A549 (cell line): ENCODE results near the gene HLF. TPM values are rescaled to one million over a fixed set of nuclear protein-coding genes. Genes with fewer than 3 reads are reported as not detected.

ENCODE experiments used
- ATAC-seq, 2 experiments: fragments of 200-7000 bp in 1 of 2; fragments of >200 bp in 1 of 2; cut with Nextera tagmentation in 1 of 2; cut with Tn5 transposase in 1 of 2; 3 replicates each; pipeline versions ENCODE4 v1.8.0 to v1.9.1; 2018 to 2020; ENCODE audit warnings: mild to moderate bottlenecking in 1 of 2, moderate library complexity in 1 of 2
- CTCF ChIA-PET: fragments of 300-600 bp; sonication (Branson Sonifier 250); formaldehyde crosslinking; extraction: SDS; loops from one replicate; lab custom pipeline; 2021; ENCODE audit warnings: antibody characterized with exemption, inconsistent platforms; lab: Yijun Ruan, JAX
- POLR2A ChIA-PET: fragments of 350-600 bp; formaldehyde crosslinking; extraction: SDS; loops from one replicate; lab custom pipeline; 2021; ENCODE audit warnings: antibody characterized with exemption, inconsistent platforms; lab: Yijun Ruan, JAX
- DNase-seq, 2 experiments: peaks; one replicate each; pipeline versions ENCODE4 v3.0.0 to v3.0.0-alpha.2; 2011 to 2016; ENCODE audit warnings: low read depth in 1 of 2, low spot score in 1 of 2
- FAIRE-seq: peaks from 2 replicates; lab custom pipeline; 2011; peaks lifted over from hg19 to GRCh38; lab: Jason Lieb, UNC
- H3K27ac ChIP-seq, 2 experiments: fragments of >200 bp; sonication (Bioruptor Twin); formaldehyde crosslinking; 3 replicates each; pipeline ENCODE4 v1.5.1; 2016 to 2017
- H3K4me1 ChIP-seq: fragments of >200 bp; sonication (Bioruptor Twin); formaldehyde crosslinking; 3 replicates; pipeline ENCODE4 v1.6.1; 2016
- H3K4me2 ChIP-seq: fragments of >200 bp; sonication (Bioruptor Twin); formaldehyde crosslinking; 3 replicates; pipeline ENCODE4 v1.6.1; 2016
- H3K4me3 ChIP-seq: fragments of >200 bp; sonication (Bioruptor Twin); formaldehyde crosslinking; 3 replicates; pipeline ENCODE4 v1.5.1; 2016
- H3K9me3 ChIP-seq: fragments of >200 bp; sonication (Bioruptor Twin); formaldehyde crosslinking; 3 replicates; pipeline ENCODE4 v1.6.1; 2016
- BCL3 ChIP-seq: fragments of >200 bp; sonication (Bioruptor Twin); formaldehyde crosslinking; IDR thresholded peaks from 3 replicates; pipeline ENCODE4 v1.6.1; 2016
- CEBPB ChIP-seq, 2 experiments: fragments of >200 bp in 1 of 2; sonication (Bioruptor Twin) in 1 of 2; formaldehyde crosslinking in 1 of 2; IDR thresholded peaks; 2 replicates each; pipeline ENCODE4 v1.6.1; 2012 to 2016
- CTCF ChIP-seq: fragments of >200 bp; sonication (Bioruptor Twin); formaldehyde crosslinking; IDR thresholded peaks from 3 replicates; pipeline ENCODE4 v1.5.1; 2016
- EHF ChIP-seq: fragments of 250-450 bp; sonication (Bioruptor Pico); IDR thresholded peaks from 2 replicates; pipeline ENCODE4 v1.5.0; 2020; ENCODE audit warnings: mild to moderate bottlenecking
- FOXS1 ChIP-seq: fragments of 250-450 bp; sonication (Bioruptor Pico); IDR thresholded peaks from 2 replicates; pipeline ENCODE4 v1.5.0; 2020; ENCODE audit warnings: mild to moderate bottlenecking, moderate library complexity
- GATA3 ChIP-seq: IDR thresholded peaks from 2 replicates; pipeline ENCODE4 v1.6.1; 2012; ENCODE audit warnings: borderline replicate concordance
- HOXB13 ChIP-seq: fragments of 250-450 bp; sonication (Bioruptor Pico); IDR thresholded peaks from 2 replicates; pipeline ENCODE4 v1.5.0; 2020; ENCODE audit warnings: low read depth, mild to moderate bottlenecking, moderate library complexity
- KDM5A ChIP-seq: fragments of 200-600 bp; sonication (generic); IDR thresholded peaks from 2 replicates; pipeline ENCODE4 v1.6.1; 2016; ENCODE audit warnings: antibody characterized with exemption, mild to moderate bottlenecking
- MAZ ChIP-seq: fragments of 150-350 bp; IDR thresholded peaks from 2 replicates; pipeline ENCODE4 v1.6.1; 2014; ENCODE audit warnings: antibody characterized with exemption, low read depth, low read length, borderline replicate concordance
- NR3C1 ChIP-seq: fragments of >200 bp; sonication (Bioruptor Twin); formaldehyde crosslinking; IDR thresholded peaks from 3 replicates; pipeline ENCODE4 v1.6.1; 2017
- PHF8 ChIP-seq: fragments of 200-600 bp; sonication (generic); IDR thresholded peaks from 2 replicates; pipeline ENCODE4 v1.6.1; 2016; ENCODE audit warnings: low read depth, mild to moderate bottlenecking, antibody characterized with exemption, moderate library complexity, borderline replicate concordance
- RAD21 ChIP-seq, 2 experiments: fragments of >200 bp in 1 of 2; sonication (Bioruptor Twin) in 1 of 2; formaldehyde crosslinking in 1 of 2; IDR thresholded peaks in 1 of 2; conservative IDR thresholded peaks in 1 of 2; 2 replicates in 1 of 2; 3 replicates in 1 of 2; pipeline ENCODE4 v1.6.1; 2012 to 2018; ENCODE audit warnings: inconsistent platforms in 1 of 2
- RARB ChIP-seq: fragments of 250-450 bp; sonication (Bioruptor Pico); IDR thresholded peaks from 2 replicates; pipeline ENCODE4 v1.8.0; 2021; ENCODE audit warnings: mild to moderate bottlenecking, moderate library complexity
- SMC3 ChIP-seq: fragments of >200 bp; sonication (Bioruptor Twin); formaldehyde crosslinking; IDR thresholded peaks from 3 replicates; pipeline ENCODE4 v1.6.1; 2018; ENCODE audit warnings: inconsistent platforms
- SREBF2 ChIP-seq: fragments of 450-650 bp; IDR thresholded peaks from 2 replicates; pipeline ENCODE4 v1.6.1; 2014; ENCODE audit warnings: mild to moderate bottlenecking, moderate library complexity
- ZC3H11A ChIP-seq: fragments of 450-650 bp; IDR thresholded peaks from 2 replicates; pipeline ENCODE4 v1.6.1; 2014; ENCODE audit warnings: antibody characterized with exemption, mild to moderate bottlenecking
- ZFP36 ChIP-seq: fragments of 450-650 bp; IDR thresholded peaks from 2 replicates; pipeline ENCODE4 v1.6.1; 2014; ENCODE audit warnings: borderline replicate concordance; ENCODE audit not compliant: partially characterized antibody
- ZNF302 ChIP-seq: fragments of 250-450 bp; sonication (Bioruptor Pico); IDR thresholded peaks from 2 replicates; pipeline ENCODE4 v1.9.0; 2021; ENCODE audit warnings: inconsistent platforms, mild to moderate bottlenecking, moderate library complexity
- ZSCAN20 ChIP-seq: fragments of 250-450 bp; sonication (Bioruptor Pico); IDR thresholded peaks from 2 replicates; pipeline ENCODE4 v1.8.0; 2022; ENCODE audit warnings: mild to moderate bottlenecking, moderate library complexity
- WGBS: methylation state at CpG from one replicate; pipeline ENCODE4 v1.1.6; 2017; ENCODE audit errors: missing lambda C conversion rate; 5-methylcytosine and 5-hydroxymethylcytosine counted together
- polyA plus RNA-seq, 4 experiments: library from polyadenylated mRNA; depleted of rRNA in 3 of 4; stranded (reverse); fragments of >200 nt; fragmentation: RNase III in 1 of 4; extraction: RNeasy Plus Mini Kit Qiagen cat#74134 plus additional on column Dnase treatment in 1 of 4; gene quantifications; 2 replicates in 3 of 4; 3 replicates in 1 of 4; pipeline ENCODE4 v1.2.3, GENCODE V29; 2011 to 2017
- TF ChIP-seq, protein P1 (sequence below): IDR thresholded peaks from 2 replicates; pipeline ENCODE4 v1.6.1; 2012
- TF ChIP-seq, protein P2 (sequence below): fragments of 200-600 bp; sonication (generic); IDR thresholded peaks from 2 replicates; pipeline ENCODE4 v1.6.1; 2016; ENCODE audit warnings: antibody characterized with exemption, mild to moderate bottlenecking, moderate library complexity
- TF ChIP-seq, protein P3 (sequence below): fragments of 250-450 bp; sonication (Bioruptor Pico); IDR thresholded peaks from 2 replicates; pipeline ENCODE4 v1.5.0; 2021; ENCODE audit warnings: mild to moderate bottlenecking, moderate library complexity, borderline replicate concordance

HLF gene
- polyA plus RNA-seq, 2 of the 4 experiments (the other 2 are of a cell fraction) = 0.35 to 1.0 TPM

- WGBS = 58% methylated on average over 10 of the region's 10 CpGs
- POLR2A ChIA-PET = no interaction called here
- Histone ChIP-seq H3K4me1 (0 out of 3 replicates have a peak, but pooled peaks cover 3% of the 10 kb centered on the region), H3K27ac (peak overlapping the region in 1 of 2 experiments; percentile 11; a peak in 3 of 6 replicates), H3K4me3 (no peak overlapping the region), H3K4me2 (no peak overlapping the region), H3K9me3 (no peaks in the 10 kb centered on the region)
- peak; percentile 90 for FAIRE-seq
- peak; percentile 68 to 90 for DNase-seq
- CTCF ChIA-PET = interaction anchor here (0.6 to 5.7 kb wide), 36 partner anchors 7 to 1831 kb away, joined by 3 to 47 read pairs (median 4); partner anchors contain the start of gene HLF
- peak; percentile 86 to 91 for TF ChIP-seq RAD21 (conservative IDR thresholded peaks at IDR 0.05 in 1 of 2, IDR thresholded peaks at IDR 0.05 in 1 of 2)
- TF ChIP-seq ZC3H11A = no peak
- no peak for TF ChIP-seq ZNF302 (CRISPR knock-in tag)
- peak; percentile 95 for TF ChIP-seq SMC3
- TF ChIP-seq CTCF = peak; percentile 90
- TF ChIP-seq PHF8 = no peak
- no peak for TF ChIP-seq KDM5A
- ATAC-seq = peak; percentile 85 to 96
Observed at GRCh38 chr17:55295411-55296170, 30.8 kb downstream of the HLF start.

- TF ChIP-seq ZFP36 (no peak), BCL3 (no peak), ZSCAN20 (no peak), GATA3 (no peak), KDM5A (no peak)
- TF ChIP-seq, protein P1, sequence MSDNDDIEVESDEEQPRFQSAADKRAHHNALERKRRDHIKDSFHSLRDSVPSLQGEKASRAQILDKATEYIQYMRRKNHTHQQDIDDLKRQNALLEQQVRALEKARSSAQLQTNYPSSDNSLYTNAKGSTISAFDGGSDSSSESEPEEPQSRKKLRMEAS = no peak
- ATAC-seq (no peak), FAIRE-seq (no peak), DNase-seq (no peak)
- CTCF ChIA-PET = interaction anchor here (0.6 to 5.7 kb wide), 29 partner anchors 8 to 1830 kb away, joined by 3 to 47 read pairs (median 4); partner anchors contain the start of gene HLF
- Histone ChIP-seq H3K4me2 (no peak overlapping the region), H3K4me1 (0 out of 3 replicates have a peak, but pooled peaks cover 3% of the 10 kb centered on the region), H3K4me3 (no peak overlapping the region), H3K9me3 (no peaks in the 10 kb centered on the region), H3K27ac (no peak overlapping the region)
- POLR2A ChIA-PET = no interaction called here
- 35% methylated on average over 6 of the region's 6 CpGs for WGBS
Observed at GRCh38 chr17:55296171-55296695, 31.5 kb downstream of the HLF start.

GRCh38 chr17:55296699-55297098 is 31.9 kb downstream of the HLF start:
- Histone ChIP-seq H3K4me3 (no peak overlapping the region), H3K4me2 (no peak overlapping the region), H3K4me1 (0 out of 3 replicates have a peak, but pooled peaks cover 3% of the 10 kb centered on the region), H3K27ac (no peak overlapping the region), H3K9me3 (no peaks in the 10 kb centered on the region)
- ChIA-PET POLR2A (no interaction called here), CTCF (interaction anchor here (0.6 to 5.7 kb wide), 29 partner anchors 8 to 1830 kb away, joined by 3 to 47 read pairs (median 4); partner anchors contain the start of gene HLF)
- ATAC-seq (no peak), DNase-seq (no peak), FAIRE-seq (no peak)
- 55% methylated on average over 1 of the region's 1 CpG for WGBS
- TF ChIP-seq EHF (CRISPR knock-in tag) (no peak), SREBF2 (no peak), MAZ (no peak), CEBPB (IDR thresholded peaks at IDR 0.05) (no peak), RARB (CRISPR knock-in tag) (no peak), HOXB13 (CRISPR knock-in tag) (no peak), FOXS1 (no peak), NR3C1 (no peak)
- TF ChIP-seq, protein P2, sequence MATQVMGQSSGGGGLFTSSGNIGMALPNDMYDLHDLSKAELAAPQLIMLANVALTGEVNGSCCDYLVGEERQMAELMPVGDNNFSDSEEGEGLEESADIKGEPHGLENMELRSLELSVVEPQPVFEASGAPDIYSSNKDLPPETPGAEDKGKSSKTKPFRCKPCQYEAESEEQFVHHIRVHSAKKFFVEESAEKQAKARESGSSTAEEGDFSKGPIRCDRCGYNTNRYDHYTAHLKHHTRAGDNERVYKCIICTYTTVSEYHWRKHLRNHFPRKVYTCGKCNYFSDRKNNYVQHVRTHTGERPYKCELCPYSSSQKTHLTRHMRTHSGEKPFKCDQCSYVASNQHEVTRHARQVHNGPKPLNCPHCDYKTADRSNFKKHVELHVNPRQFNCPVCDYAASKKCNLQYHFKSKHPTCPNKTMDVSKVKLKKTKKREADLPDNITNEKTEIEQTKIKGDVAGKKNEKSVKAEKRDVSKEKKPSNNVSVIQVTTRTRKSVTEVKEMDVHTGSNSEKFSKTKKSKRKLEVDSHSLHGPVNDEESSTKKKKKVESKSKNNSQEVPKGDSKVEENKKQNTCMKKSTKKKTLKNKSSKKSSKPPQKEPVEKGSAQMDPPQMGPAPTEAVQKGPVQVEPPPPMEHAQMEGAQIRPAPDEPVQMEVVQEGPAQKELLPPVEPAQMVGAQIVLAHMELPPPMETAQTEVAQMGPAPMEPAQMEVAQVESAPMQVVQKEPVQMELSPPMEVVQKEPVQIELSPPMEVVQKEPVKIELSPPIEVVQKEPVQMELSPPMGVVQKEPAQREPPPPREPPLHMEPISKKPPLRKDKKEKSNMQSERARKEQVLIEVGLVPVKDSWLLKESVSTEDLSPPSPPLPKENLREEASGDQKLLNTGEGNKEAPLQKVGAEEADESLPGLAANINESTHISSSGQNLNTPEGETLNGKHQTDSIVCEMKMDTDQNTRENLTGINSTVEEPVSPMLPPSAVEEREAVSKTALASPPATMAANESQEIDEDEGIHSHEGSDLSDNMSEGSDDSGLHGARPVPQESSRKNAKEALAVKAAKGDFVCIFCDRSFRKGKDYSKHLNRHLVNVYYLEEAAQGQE = no peak
- TF ChIP-seq, protein P3, sequence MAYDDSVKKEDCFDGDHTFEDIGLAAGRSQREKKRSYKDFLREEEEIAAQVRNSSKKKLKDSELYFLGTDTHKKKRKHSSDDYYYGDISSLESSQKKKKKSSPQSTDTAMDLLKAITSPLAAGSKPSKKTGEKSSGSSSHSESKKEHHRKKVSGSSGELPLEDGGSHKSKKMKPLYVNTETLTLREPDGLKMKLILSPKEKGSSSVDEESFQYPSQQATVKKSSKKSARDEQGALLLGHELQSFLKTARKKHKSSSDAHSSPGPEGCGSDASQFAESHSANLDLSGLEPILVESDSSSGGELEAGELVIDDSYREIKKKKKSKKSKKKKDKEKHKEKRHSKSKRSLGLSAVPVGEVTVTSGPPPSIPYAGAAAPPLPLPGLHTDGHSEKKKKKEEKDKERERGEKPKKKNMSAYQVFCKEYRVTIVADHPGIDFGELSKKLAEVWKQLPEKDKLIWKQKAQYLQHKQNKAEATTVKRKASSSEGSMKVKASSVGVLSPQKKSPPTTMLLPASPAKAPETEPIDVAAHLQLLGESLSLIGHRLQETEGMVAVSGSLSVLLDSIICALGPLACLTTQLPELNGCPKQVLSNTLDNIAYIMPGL (CRISPR knock-in tag) = no peak
